Loucy (cell line): ENCODE measurements around the gene KRT24.

Experiments used
- CTCF ChIP-seq: fragments of 200-600 bp; sonication (generic); conservative IDR thresholded peaks from 2 replicates; pipeline ENCODE4 v1.5.1; 2014; ENCODE audit warnings: mild to moderate bottlenecking, antibody characterized with exemption, low read length
- EZH2phosphoT487 ChIP-seq: fragments of 200-600 bp; IDR thresholded peaks from 2 replicates; pipeline ENCODE4 v1.6.1; 2018; ENCODE audit warnings: antibody characterized with exemption, mild to moderate bottlenecking, moderate library complexity, borderline replicate concordance

DNA sequence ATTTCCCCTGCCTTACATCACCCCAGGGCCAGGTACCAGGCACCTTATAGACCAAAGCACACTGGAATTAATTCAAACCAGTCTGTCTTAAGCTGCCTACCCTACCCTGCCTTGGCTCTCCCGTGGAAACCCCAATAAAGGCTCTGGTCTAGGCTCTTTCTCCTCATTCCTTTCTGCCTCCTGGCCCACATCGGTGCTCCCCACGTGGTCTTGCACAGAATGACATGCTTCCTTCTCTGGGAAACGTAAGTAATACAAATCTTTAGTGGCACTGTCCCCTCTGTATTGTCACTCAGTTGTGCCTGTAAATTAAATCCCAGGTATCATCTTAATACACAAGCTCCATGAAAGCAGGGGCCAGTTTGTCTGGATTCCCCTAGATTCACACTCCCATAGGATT, 35.0 kb upstream of the KRT24 start:
- 0 out of 2 replicates have a peak, but pooled peaks have one; percentile 11 for TF ChIP-seq CTCF
- no peak for TF ChIP-seq EZH2phosphoT487
